CD4-positive, alpha-beta T cell treated with Interleukin-17A for 4 hours (primary cell): Measurements from ENCODE around the gene MMP17.
"Not testable (repeated sequence)": the region's sequence is repeated elsewhere in the genome, so short reads cannot be mapped to it uniquely, and the experiment has no call there.

ENCODE experiments used
- DNase-seq: peaks from one replicate; pipeline ENCODE4 v3.0.0-alpha.2; 2020; ENCODE audit warnings: mixed read lengths

Gene MMP17

GRCh38 chr12:131800594-131801135 lies 27.5 kb upstream of the MMP17 start:
- no peak for DNase-seq

- no peak for DNase-seq
Measured at GRCh38 chr12:131801254-131801866, 26.8 kb upstream of the MMP17 start.

GRCh38 chr12:131803961-131804521 lies 24.2 kb upstream of the MMP17 start:
- no peak for DNase-seq

DNA sequence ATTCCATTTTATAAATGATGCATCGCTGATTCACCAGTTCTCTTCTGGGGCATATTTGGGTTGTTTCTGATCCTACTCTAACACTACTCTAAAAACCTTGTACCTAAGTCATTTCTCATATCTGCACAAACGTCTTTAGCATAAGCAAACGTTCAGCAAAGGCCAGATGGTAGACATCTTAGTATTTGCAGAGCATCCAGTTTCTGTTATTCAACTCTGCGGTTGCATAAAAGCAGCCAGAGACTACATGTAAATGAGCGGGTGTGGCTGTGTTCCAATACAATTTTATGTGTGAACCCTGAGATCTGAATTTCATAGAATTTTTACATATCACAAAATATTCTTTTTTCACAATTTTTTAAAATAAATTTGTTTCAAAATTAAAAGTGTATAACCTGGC lies 22.8 kb upstream of the MMP17 start:
- DNase-seq: no peak

DNA sequence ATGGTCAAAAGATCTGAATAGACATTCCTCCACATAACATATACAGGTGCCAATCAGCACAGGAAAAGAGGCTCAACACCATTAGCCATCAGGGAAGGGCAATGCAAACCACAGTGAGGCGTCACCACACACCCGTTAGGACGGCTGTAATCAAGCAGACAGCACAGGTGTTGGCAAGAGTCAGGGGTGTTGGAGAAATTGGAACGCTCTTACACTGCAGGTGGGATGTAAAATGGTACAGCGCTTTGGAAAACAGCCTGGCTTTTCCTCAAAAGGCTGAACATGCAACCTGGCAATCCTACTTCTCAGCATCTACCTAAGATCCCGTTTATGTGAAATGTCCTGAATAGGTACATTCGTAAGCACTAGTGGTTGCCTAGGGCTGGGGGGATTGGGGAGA lies 21.5 kb upstream of the MMP17 start:
- no peak for DNase-seq

- peak; percentile 77 for DNase-seq
Measured at GRCh38 chr12:131808744-131809371, 19.3 kb upstream of the MMP17 start.

- DNase-seq: not testable (repeated sequence)
Measured at GRCh38 chr12:131809476-131810254, 18.5 kb upstream of the MMP17 start.

GRCh38 chr12:131810726-131811125 lies 17.5 kb upstream of the MMP17 start:
- no peak for DNase-seq

GRCh38 chr12:131815131-131815530 lies 13.1 kb upstream of the MMP17 start:
- no peak for DNase-seq

- no peak for DNase-seq
Measured at GRCh38 chr12:131816495-131816894, 11.7 kb upstream of the MMP17 start.

DNA sequence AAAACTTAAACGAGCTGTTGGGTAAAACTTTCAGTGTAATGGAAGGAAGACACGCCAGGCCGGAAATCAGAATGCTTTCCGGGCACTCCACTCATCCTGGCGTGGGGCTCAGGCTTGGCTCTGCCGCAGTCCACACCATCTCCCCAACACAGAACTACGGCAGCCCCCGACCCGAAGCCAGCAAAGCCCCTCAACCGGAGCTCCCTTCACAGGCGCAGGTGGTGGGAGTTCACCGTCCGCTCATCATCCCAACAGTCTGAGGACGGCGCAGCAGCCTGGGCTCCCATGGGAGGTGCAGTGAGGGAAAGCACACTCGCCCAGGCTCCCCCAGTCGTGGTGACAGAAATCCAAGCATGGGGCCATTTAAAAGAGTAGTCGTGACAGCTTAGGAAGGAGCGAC lies 11.0 kb upstream of the MMP17 start:
- no peak for DNase-seq

- DNase-seq: no peak
Measured at GRCh38 chr12:131818821-131819585, 9.2 kb upstream of the MMP17 start.

GRCh38 chr12:131824450-131824849 lies 3.7 kb upstream of the MMP17 start:
- DNase-seq: no peak

DNA sequence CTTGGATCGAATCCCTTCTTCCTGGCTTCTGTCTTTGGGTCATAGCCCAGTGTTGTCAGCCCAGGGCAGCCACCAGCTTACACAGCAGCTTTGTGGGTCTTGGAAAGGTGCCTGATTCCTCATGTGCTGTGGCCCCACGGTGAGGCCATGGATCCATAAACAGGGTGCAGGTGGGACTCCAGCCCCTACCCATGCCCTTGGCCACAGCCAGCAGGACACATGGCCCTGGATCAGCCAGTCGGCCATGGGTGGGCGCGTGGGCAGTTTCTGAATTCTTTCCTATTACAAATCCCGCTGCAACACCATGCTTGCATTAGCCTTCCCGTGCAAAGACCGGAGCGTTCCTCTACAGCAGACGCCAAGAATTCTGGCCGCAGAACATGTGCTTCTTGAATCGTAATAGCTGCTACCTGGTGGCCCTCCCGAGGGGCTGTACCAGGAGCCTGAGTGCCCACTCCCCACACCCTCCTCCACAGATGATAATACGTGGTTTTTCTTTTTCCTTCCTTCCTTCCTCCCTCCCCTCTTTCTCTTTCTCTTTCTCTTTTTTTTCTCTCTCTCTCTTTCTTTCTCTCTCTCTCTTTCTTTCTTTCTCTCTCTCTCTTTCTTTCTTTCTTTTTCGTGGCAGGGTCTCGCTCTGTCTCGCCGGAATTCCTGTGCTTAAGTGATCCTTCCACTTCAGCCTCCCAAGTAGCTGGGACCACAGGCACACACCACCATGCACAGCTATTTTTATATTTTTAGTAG lies 2.9 kb upstream of the MMP17 start:
- no peak for DNase-seq

- DNase-seq: no peak
Measured at GRCh38 chr12:131826097-131826928, 1.9 kb upstream of the MMP17 start.

GRCh38 chr12:131828671-131829355 lies 620 bp downstream of the MMP17 start:
- no peak for DNase-seq

DNA sequence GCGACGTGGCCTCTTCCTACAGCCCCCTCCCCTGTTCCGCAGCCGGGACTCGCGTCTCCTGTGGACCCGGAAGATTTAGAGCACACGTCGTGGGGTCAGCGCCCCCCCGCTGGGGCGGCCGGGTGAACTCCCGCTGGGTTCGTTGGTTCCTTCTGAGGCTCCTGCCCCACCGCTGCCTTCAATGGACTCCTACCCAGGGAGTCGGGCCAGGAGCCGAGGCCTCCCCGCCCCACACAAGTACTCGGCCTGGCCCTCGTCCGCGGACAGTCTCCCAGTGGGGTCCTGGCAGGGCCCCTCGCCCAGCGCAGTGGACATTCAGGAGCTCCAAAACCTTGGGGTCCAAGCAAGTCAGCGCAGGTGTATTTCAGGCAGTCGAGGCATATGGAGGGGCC lies 1.2 kb downstream of the MMP17 start:
- no peak for DNase-seq

DNA sequence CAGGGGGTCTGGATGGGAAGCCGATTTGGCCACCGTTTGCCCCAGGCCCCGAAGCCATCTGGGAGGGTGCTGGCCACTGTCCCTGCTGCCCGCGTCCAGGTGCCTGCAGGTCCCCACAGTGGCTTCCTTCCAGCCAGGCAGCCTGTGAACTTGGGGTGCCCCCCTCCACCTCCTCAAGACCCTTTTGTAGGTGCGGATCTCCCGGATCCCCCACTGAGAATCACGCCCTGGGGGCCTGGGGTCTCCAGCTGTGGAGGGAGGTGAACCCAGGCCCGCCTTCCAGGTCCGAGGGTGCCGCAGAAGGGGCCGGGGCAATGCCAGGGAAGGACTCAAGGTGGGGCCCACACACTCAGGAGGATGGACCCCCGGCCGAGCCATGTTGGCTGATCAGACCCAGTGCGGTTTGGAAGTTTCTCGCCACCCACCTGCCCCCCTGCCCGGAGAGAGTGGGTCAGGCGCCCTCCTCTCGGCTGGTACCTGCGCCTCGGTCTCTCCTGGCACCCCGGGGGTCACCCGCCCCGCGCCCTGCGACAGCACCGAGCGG lies 1.7 kb downstream of the MMP17 start:
- DNase-seq: no peak

DNA sequence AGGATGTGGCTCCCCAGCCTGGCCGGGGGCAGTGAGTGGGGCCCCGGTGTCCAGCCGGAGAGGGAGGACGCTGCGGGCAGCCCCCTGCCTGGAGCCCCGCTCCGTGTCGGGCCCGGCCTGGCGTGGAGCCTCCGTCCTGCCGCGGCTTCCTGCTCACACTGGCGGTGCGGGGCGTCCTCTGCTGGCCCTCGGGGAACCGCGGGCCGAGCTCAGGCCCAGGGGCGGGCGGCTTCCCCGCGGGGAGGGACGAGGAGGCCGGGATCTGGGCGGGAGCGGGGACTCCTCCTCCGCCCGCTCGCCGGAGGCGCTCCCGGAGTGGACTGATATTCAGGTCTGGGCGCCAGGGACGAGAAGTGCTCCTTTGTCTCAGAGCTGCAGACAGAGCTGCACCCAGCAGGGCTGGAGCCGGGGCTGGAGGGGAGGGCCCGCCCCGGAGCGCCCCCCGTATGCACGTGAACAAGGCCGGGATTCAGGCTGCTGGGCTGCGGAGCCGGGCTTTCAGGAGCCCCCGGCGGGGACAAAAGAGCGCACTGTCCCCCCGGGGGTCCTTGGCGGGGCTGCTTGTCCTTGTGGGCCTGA lies 2.2 kb downstream of the MMP17 start:
- peak; percentile 52 for DNase-seq
